K562 (cell line): Measurements from ENCODE around the gene PUS7L. TPM values are rescaled to one million over a fixed set of nuclear protein-coding genes. Genes with fewer than 3 reads are reported as not detected.

Source experiments
- MYNN ChIP-seq, 2 experiments: sonication (generic); formaldehyde crosslinking in 1 of 2; IDR thresholded peaks; 2 replicates each; pipeline versions ENCODE4 v1.5.0 to v1.6.1; 2016 to 2020; ENCODE audit warnings: antibody characterized with exemption in 1 of 2, missing genetic modification reagents in 1 of 2
- RBM15 ChIP-seq: fragments of 200-400 bp; formaldehyde crosslinking; IDR thresholded peaks from 2 replicates; pipeline ENCODE4 v1.6.1; 2018; ENCODE audit warnings: mild to moderate bottlenecking, low read length, moderate library complexity; ENCODE audit not compliant: insufficient read depth
- RBM22 ChIP-seq: fragments of 200-400 bp; formaldehyde crosslinking; IDR thresholded peaks from 2 replicates; pipeline ENCODE4 v1.6.1; 2018; ENCODE audit warnings: low read length, low read depth; ENCODE audit not compliant: poor library complexity, severe bottlenecking
- REST ChIP-seq, 2 experiments: fragments of 450-650 bp; formaldehyde crosslinking in 1 of 2; IDR thresholded peaks; 2 replicates each; pipeline versions ENCODE4 v1.4.0 to v1.6.1; 2014 to 2020; ENCODE audit warnings: mild to moderate bottlenecking in 2 of 2, borderline replicate concordance in 1 of 2, low read depth in 1 of 2
- SMC3 ChIP-seq: conservative IDR thresholded peaks from 2 replicates; pipeline ENCODE4 v1.6.1; 2011; ENCODE audit warnings: low read depth, low read length, improper control_type of control experiment; ENCODE audit not compliant: insufficient read depth
- ZNF79 ChIP-seq: fragments of 250-450 bp; sonication (Bioruptor Pico); IDR thresholded peaks from 2 replicates; pipeline ENCODE4 v1.4.0; 2020; ENCODE audit warnings: low read depth, mild to moderate bottlenecking, moderate library complexity
- polyA plus RNA-seq, 8 experiments: library from polyadenylated mRNA; depleted of rRNA in 4 of 8; stranded (reverse) in 5 of 8; unstranded in 3 of 8; fragments of >200 nt; fragmentation: Nextera tagmentation in 2 of 8; fragmentation: Illumina TruSeq in 1 of 8; extraction: Ambion mirVana in 2 of 8; extraction: Trizol in 1 of 8; gene quantifications; 2 replicates each; pipeline versions ENCODE4 v1.2.1 to v1.2.3, GENCODE V29; 2011 to 2014; ENCODE audit warnings: inconsistent platforms in 1 of 8, missing spikeins in 1 of 8
- total RNA-seq, 7 experiments: library from RNA; depleted of rRNA in 6 of 7; stranded (reverse); fragments of >200 nt in 6 of 7; fragmentation: Illumina TruSeq in 2 of 7; extraction: Trizol in 2 of 7; gene quantifications; 2 replicates each; pipeline versions ENCODE4 v1.2.1 to v1.2.3, GENCODE V29; 2011 to 2021; ENCODE audit warnings: low replicate concordance in 1 of 7

Gene PUS7L
- total and polyA plus RNA-seq, 9 of the 15 experiments (the other 6 are each of a cell fraction or from before 2014, with no cell fraction given), result 10.8 to 53.3 (median 25.2) TPM

- no peak for TF ChIP-seq RBM15
- TF ChIP-seq ZNF79 (CRISPR knock-in tag), result no peak
- peak; percentile 49; the same call in 1 of the 2 replicates for TF ChIP-seq REST (IDR thresholded peaks at IDR 0.05; ENCODE audit: borderline replicate concordance)
- TF ChIP-seq REST (CRISPR knock-in tag; IDR thresholded peaks at IDR 0.05; ENCODE audit: low read depth), result no peak
- TF ChIP-seq SMC3, result peak; percentile 23; the same call in 1 of the 2 replicates
- TF ChIP-seq RBM22, result no peak
- no peak for TF ChIP-seq MYNN (IDR thresholded peaks at IDR 0.05)
- TF ChIP-seq MYNN (CRISPR knock-in tag; IDR thresholded peaks at IDR 0.05), result no peak
Measured at GRCh38 chr12:43776498-43776897, 17.9 kb upstream of the PUS7L start (continued).
